HepG2 (cell line): ENCODE measurements around the gene SNX30. TPM values are rescaled to one million over a fixed set of nuclear protein-coding genes. Genes with fewer than 3 reads are reported as not detected.

ENCODE experiments used
- DMAP1 ChIP-seq: IDR thresholded peaks from 2 replicates; pipeline ENCODE4 v1.6.1; 2016
- FOXC1 ChIP-seq: sonication (generic); formaldehyde crosslinking; IDR thresholded peaks from 2 replicates; pipeline ENCODE4 v1.8.0; 2022; ENCODE audit warnings: mild to moderate bottlenecking, missing genetic modification reagents, borderline replicate concordance
- HOXA9 ChIP-seq: sonication (generic); formaldehyde crosslinking; IDR thresholded peaks from 2 replicates; pipeline ENCODE4 v1.8.1; 2022; ENCODE audit warnings: missing genetic modification reagents, mild to moderate bottlenecking, moderate library complexity, borderline replicate concordance
- POLR2G ChIP-seq: fragments of 200-400 bp; formaldehyde crosslinking; IDR thresholded peaks from 2 replicates; pipeline ENCODE4 v1.6.1; 2018; ENCODE audit warnings: mild to moderate bottlenecking, low read depth, low read length, moderate library complexity
- RBFOX2 ChIP-seq: fragments of 200-400 bp; formaldehyde crosslinking; IDR thresholded peaks from 2 replicates; pipeline ENCODE4 v1.6.1; 2017; ENCODE audit warnings: low read depth, mild to moderate bottlenecking, low read length
- REPIN1 ChIP-seq: sonication (generic); formaldehyde crosslinking; IDR thresholded peaks from 2 replicates; pipeline ENCODE4 v1.8.0; 2022; ENCODE audit warnings: missing genetic modification reagents, low read depth, mild to moderate bottlenecking, borderline replicate concordance
- SPEN ChIP-seq: sonication (generic); formaldehyde crosslinking; IDR thresholded peaks from 2 replicates; pipeline ENCODE4 v1.5.1; 2020; ENCODE audit warnings: low read depth, mild to moderate bottlenecking, missing genetic modification reagents
- TGIF2 ChIP-seq: IDR thresholded peaks from 2 replicates; pipeline ENCODE4 v1.6.1; 2016; ENCODE audit warnings: control low read depth, missing compliant biosample characterization
- TSC22D2 ChIP-seq: sonication (generic); formaldehyde crosslinking; IDR thresholded peaks from 2 replicates; pipeline ENCODE4 v1.5.1; 2020; ENCODE audit warnings: missing genetic modification reagents, mild to moderate bottlenecking, borderline replicate concordance
- ZNF10 ChIP-seq: sonication (generic); formaldehyde crosslinking; IDR thresholded peaks from 2 replicates; pipeline ENCODE4 v1.4.0; 2020; ENCODE audit warnings: mild to moderate bottlenecking, low read depth, missing genetic modification reagents, borderline replicate concordance
- ZNF205 ChIP-seq: IDR thresholded peaks from 2 replicates; pipeline ENCODE4 v1.6.1; 2018; ENCODE audit warnings: missing biosample characterization, missing genetic modification reagents
- ZNF556 ChIP-seq: sonication (generic); formaldehyde crosslinking; IDR thresholded peaks from 2 replicates; pipeline ENCODE4 v1.4.0; 2020; ENCODE audit warnings: mild to moderate bottlenecking, missing genetic modification reagents, borderline replicate concordance
- ZNF563 ChIP-seq: sonication (generic); formaldehyde crosslinking; IDR thresholded peaks from 2 replicates; pipeline ENCODE4 v1.8.0; 2022; ENCODE audit warnings: mild to moderate bottlenecking, moderate library complexity, missing genetic modification reagents
- ZNF841 ChIP-seq: sonication (generic); formaldehyde crosslinking; IDR thresholded peaks from 2 replicates; pipeline ENCODE4 v1.8.1; 2023; ENCODE audit warnings: missing genetic modification reagents, borderline replicate concordance
- ZSCAN29 ChIP-seq: sonication (generic); formaldehyde crosslinking; conservative IDR thresholded peaks from 2 replicates; pipeline ENCODE4 v1.4.0; 2020; ENCODE audit warnings: mild to moderate bottlenecking, missing genetic modification reagents
- polyA plus RNA-seq, 8 experiments: library from polyadenylated mRNA; depleted of rRNA in 3 of 8; stranded (reverse) in 7 of 8; unstranded in 1 of 8; fragments of >200 nt; fragmentation: Illumina TruSeq in 4 of 8; extraction: Trizol in 4 of 8; gene quantifications; 2 replicates each; pipeline versions ENCODE4 v1.2.1 to v1.2.3, GENCODE V29; 2011 to 2016; ENCODE audit warnings: low read depth in 4 of 8, missing spikeins in 1 of 8, mixed read lengths in 1 of 8; ENCODE audit not compliant: insufficient read depth in 1 of 8
- total RNA-seq, 5 experiments: library from RNA; depleted of rRNA; stranded (reverse); fragments of >200 nt; fragmentation: Illumina TruSeq; extraction: Trizol; gene quantifications; 2 replicates each; pipeline ENCODE4 v1.2.3, GENCODE V29; 2016; ENCODE audit warnings: low read depth in 1 of 5
- TF ChIP-seq, protein P1 (sequence below), 2 experiments: fragments of 450-650 bp in 1 of 2; sonication (generic) in 1 of 2; formaldehyde crosslinking in 1 of 2; IDR thresholded peaks; 2 replicates each; pipeline versions ENCODE4 v1.6.1 to v1.8.0; 2016 to 2022; ENCODE audit warnings: antibody characterized with exemption in 1 of 2, mild to moderate bottlenecking in 1 of 2, missing genetic modification reagents in 1 of 2
- TF ChIP-seq, protein P2 (sequence below): sonication (generic); formaldehyde crosslinking; IDR thresholded peaks from 2 replicates; pipeline ENCODE4 v1.4.0; 2020; ENCODE audit warnings: missing genetic modification reagents, borderline replicate concordance

Gene SNX30
- total and polyA plus RNA-seq, 2 of the 13 experiments (the other 11 are each of a cell fraction or from before 2014, with no cell fraction given) = 4.4 to 12.4 TPM

DNA sequence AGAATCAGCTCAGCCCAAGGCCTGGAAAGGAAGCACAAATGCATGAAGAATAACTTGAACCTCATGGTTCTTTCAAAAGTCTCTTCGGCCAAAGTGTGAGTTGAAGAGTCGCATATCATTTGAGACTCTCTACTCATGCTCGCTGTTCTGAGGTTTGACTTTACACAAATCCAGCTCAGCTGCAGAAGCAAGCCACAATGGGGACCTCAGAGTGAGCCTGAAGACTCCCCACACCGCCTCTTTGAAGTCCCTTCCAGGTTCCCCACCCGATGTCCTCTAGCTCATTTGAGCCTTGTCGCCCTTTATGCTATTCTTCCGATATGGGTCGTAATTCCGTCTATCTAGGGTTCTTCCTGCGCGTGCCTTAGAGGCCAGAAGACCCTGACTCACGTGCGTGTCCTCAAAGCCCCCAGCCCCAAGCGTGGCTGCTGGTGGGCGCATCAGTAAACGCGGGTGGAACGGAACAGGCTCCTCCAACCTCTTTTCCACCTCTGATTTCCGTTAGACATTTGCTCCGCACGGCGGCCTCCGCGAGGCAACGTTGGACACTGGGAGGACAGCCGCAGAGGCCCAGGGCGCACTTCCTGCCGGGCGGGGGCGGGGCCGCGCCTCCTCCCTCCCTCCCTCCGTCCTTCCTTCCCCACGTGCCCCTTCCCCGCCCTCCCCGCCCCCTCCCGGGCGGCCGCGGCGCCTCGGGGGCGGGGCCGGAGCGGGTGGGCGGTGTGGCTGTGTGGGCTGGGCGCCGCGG is at the start of gene SNX30 (continued):
- TF ChIP-seq, protein P1, sequence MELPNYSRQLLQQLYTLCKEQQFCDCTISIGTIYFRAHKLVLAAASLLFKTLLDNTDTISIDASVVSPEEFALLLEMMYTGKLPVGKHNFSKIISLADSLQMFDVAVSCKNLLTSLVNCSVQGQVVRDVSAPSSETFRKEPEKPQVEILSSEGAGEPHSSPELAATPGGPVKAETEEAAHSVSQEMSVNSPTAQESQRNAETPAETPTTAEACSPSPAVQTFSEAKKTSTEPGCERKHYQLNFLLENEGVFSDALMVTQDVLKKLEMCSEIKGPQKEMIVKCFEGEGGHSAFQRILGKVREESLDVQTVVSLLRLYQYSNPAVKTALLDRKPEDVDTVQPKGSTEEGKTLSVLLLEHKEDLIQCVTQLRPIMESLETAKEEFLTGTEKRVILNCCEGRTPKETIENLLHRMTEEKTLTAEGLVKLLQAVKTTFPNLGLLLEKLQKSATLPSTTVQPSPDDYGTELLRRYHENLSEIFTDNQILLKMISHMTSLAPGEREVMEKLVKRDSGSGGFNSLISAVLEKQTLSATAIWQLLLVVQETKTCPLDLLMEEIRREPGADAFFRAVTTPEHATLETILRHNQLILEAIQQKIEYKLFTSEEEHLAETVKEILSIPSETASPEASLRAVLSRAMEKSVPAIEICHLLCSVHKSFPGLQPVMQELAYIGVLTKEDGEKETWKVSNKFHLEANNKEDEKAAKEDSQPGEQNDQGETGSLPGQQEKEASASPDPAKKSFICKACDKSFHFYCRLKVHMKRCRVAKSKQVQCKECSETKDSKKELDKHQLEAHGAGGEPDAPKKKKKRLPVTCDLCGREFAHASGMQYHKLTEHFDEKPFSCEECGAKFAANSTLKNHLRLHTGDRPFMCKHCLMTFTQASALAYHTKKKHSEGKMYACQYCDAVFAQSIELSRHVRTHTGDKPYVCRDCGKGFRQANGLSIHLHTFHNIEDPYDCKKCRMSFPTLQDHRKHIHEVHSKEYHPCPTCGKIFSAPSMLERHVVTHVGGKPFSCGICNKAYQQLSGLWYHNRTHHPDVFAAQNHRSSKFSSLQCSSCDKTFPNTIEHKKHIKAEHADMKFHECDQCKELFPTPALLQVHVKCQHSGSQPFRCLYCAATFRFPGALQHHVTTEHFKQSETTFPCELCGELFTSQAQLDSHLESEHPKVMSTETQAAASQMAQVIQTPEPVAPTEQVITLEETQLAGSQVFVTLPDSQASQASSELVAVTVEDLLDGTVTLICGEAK (IDR thresholded peaks at IDR 0.05) = no peak
- TF ChIP-seq, protein P1 (CRISPR knock-in tag; IDR thresholded peaks at IDR 0.05) = peak; percentile 52; the same call in 1 of the 2 replicates
- TF ChIP-seq DMAP1 (CRISPR knock-in tag) = peak; percentile 81
- no peak for TF ChIP-seq HOXA9
- TF ChIP-seq RBFOX2 = peak; percentile 84
- TF ChIP-seq TGIF2 (CRISPR knock-in tag) = peak; percentile 86; the same call in 1 of the 2 replicates
- TF ChIP-seq ZNF205 = no peak
- TF ChIP-seq FOXC1 (CRISPR knock-in tag) = no peak
- no peak for TF ChIP-seq ZNF841
- peak; percentile 90; the same call in 1 of the 2 replicates for TF ChIP-seq REPIN1 (CRISPR knock-in tag)
- TF ChIP-seq SPEN (CRISPR knock-in tag) = peak; percentile 79
- TF ChIP-seq, protein P2, sequence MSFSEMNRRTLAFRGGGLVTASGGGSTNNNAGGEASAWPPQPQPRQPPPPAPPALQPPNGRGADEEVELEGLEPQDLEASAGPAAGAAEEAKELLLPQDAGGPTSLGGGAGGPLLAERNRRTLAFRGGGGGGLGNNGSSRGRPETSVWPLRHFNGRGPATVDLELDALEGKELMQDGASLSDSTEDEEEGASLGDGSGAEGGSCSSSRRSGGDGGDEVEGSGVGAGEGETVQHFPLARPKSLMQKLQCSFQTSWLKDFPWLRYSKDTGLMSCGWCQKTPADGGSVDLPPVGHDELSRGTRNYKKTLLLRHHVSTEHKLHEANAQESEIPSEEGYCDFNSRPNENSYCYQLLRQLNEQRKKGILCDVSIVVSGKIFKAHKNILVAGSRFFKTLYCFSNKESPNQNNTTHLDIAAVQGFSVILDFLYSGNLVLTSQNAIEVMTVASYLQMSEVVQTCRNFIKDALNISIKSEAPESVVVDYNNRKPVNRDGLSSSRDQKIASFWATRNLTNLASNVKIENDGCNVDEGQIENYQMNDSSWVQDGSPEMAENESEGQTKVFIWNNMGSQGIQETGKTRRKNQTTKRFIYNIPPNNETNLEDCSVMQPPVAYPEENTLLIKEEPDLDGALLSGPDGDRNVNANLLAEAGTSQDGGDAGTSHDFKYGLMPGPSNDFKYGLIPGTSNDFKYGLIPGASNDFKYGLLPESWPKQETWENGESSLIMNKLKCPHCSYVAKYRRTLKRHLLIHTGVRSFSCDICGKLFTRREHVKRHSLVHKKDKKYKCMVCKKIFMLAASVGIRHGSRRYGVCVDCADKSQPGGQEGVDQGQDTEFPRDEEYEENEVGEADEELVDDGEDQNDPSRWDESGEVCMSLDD = no peak
- TF ChIP-seq ZNF10 = no peak
- peak; percentile 95 for TF ChIP-seq POLR2G
- TF ChIP-seq ZNF556 = peak; percentile 85; the same call in 1 of the 2 replicates
- TF ChIP-seq ZSCAN29 (CRISPR knock-in tag) = no peak
- 0 out of 2 replicates have a peak, but pooled peaks have one; percentile 29 for TF ChIP-seq TSC22D2 (CRISPR knock-in tag)
- TF ChIP-seq ZNF563 = peak; percentile 61; the same call in 1 of the 2 replicates
